GM23338 (cell line): Measurements from ENCODE around the gene NKD1.

ENCODE experiments used
- CREB1 ChIP-seq: fragments of 250-450 bp; sonication (Bioruptor Pico); IDR thresholded peaks from 2 replicates; pipeline ENCODE4 v1.5.0; 2020; ENCODE audit warnings: low read depth, mild to moderate bottlenecking, moderate library complexity
- EZH2 ChIP-seq: fragments of 200-600 bp; sonication (generic); IDR thresholded peaks from one replicate; pipeline ENCODE4 v1.8.0; 2017; ENCODE audit warnings: antibody characterized with exemption, mild to moderate bottlenecking, low read depth; ENCODE audit not compliant: unreplicated experiment
- EZH2phosphoT487 ChIP-seq: fragments of 200-600 bp; sonication (generic); IDR thresholded peaks from one replicate; pipeline ENCODE4 v1.8.1; 2018; ENCODE audit warnings: antibody characterized with exemption; ENCODE audit not compliant: unreplicated experiment
- POLR2AphosphoS5 ChIP-seq: IDR thresholded peaks from 2 replicates; pipeline ENCODE4 v1.6.1; 2016; ENCODE audit warnings: antibody characterized with exemption, low read depth
- REST ChIP-seq: IDR thresholded peaks from one replicate; pipeline ENCODE4 v1.6.1; 2018; ENCODE audit warnings: antibody characterized with exemption; ENCODE audit not compliant: unreplicated experiment
- TF ChIP-seq, protein P1 (sequence below), 2 experiments: fragments of 200-600 bp in 1 of 2; sonication (generic) in 1 of 2; conservative IDR thresholded peaks; 2 replicates each; pipeline versions ENCODE4 v1.5.1 to v1.6.1; 2016 to 2017; ENCODE audit warnings: antibody characterized with exemption in 2 of 2, low read depth in 2 of 2, mild to moderate bottlenecking in 2 of 2, moderate library complexity in 1 of 2

DNA sequence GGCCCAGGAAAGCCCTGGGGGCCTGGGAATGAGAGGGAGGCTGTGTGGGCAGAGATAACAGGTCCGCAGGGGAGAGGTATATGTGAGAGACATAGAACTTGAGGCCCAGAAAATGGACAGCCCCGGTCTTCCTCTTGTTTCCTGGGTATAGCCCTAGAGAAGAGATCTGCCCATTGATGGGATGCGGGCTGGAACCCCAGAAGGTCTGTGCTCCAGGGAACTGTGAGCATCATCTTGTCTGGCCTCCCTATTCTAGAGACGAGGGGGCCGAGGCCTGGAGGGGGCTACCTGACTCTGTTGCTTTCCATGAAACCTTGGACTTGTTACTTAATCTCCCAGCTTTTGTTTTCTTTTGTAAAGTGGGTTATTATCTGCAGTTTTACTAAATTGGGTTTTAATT lies 53.9 kb downstream of the NKD1 start:
- TF ChIP-seq POLR2AphosphoS5 (no peak), CREB1 (no peak), REST (no peak), EZH2 (no peak), EZH2phosphoT487 (no peak)
- TF ChIP-seq, protein P1, sequence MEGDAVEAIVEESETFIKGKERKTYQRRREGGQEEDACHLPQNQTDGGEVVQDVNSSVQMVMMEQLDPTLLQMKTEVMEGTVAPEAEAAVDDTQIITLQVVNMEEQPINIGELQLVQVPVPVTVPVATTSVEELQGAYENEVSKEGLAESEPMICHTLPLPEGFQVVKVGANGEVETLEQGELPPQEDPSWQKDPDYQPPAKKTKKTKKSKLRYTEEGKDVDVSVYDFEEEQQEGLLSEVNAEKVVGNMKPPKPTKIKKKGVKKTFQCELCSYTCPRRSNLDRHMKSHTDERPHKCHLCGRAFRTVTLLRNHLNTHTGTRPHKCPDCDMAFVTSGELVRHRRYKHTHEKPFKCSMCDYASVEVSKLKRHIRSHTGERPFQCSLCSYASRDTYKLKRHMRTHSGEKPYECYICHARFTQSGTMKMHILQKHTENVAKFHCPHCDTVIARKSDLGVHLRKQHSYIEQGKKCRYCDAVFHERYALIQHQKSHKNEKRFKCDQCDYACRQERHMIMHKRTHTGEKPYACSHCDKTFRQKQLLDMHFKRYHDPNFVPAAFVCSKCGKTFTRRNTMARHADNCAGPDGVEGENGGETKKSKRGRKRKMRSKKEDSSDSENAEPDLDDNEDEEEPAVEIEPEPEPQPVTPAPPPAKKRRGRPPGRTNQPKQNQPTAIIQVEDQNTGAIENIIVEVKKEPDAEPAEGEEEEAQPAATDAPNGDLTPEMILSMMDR (conservative IDR thresholded peaks at IDR 0.05; ENCODE audit: low read depth in 2 of 2): no peak
